Hepatic stellate cell (primary cell): ENCODE data around the gene PANK1.

Experiments
- DNase-seq: peaks from one replicate; pipeline ENCODE4 v3.0.0; 2011; ENCODE audit warnings: low spot score

The PANK1 gene

DNA sequence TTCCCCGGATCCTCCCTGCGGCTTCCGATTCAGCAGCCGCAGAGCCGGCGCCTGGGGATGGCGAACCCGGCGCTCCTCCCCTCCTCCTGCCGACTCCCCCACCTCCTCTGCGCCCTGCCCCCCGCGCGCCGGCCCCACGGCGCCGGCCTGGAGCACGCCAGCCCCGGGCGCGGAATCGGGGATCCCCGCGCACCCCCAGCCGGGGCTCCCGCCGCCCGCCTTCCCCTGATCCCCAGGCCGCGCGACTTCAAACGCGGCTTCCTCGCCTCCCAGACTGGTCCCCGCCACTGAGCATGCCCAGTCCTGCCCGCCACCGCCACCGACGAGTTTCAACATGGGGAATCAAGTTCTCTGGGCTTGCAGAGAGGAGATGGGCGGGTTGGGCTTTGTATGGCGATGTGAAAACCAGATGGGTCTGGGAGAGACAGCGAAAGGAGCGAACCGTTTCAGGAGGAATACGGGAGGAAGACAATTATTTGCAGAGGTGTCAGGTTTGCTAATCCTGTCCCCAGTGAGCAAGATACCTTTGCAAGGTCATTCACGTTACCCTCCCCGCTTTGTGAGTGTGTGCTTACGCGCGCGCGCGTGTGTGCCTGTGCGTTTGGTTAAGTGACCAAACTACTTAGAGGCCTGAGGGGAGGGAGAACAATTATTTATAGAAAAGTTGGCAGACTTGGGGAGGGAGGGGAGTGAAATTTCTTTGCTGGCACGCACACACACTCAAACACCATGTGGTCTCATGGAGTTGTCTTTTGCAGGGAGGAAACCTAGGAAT lies at the start of gene PANK1:
TSS of gene PANK1 (minus strand) at position 276 of the 775 bp plus-strand sequence. CDS start 351 bp downstream, outside the sequence.
- DNase-seq: peak; percentile 83

DNA sequence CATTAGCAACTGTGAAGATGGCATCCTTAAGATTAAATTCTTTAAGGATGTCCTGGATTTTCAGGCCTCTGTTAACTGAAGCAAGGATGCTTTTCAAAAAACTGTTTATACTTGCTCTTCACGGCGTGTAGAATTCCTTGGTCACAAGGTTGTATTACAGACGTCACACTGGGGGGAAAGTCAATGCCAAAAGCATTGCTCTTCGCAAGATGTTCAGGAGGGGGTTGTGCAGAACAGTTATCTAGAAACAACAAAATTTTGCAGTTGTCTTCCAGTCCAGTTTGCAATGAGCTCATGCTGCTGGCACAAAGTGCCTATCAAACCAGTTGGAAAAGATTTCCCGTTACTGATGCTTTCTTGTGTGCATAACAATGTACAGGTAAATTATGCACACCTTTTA lies 48.1 kb upstream of the PANK1 start:
- DNase-seq: no peak

DNA sequence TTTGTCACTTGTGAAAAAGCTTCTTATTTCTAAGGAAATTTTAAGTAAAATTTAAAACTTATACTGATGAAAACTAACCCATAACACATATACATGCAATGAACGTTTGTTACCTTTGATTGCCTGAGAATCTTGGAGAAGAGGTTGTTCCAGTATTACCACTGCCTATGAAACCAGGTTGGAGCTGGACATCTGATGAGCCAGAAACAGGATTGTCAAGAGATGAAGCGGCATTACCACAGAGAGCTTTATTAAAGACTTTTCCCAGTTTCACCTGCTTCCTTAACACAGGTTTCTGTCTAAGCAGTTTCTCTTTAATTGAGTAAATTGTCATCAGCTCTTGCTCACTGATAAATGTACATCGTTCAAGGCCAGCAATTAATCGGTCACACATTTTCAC lies 47.4 kb upstream of the PANK1 start:
- DNase-seq: no peak

DNA sequence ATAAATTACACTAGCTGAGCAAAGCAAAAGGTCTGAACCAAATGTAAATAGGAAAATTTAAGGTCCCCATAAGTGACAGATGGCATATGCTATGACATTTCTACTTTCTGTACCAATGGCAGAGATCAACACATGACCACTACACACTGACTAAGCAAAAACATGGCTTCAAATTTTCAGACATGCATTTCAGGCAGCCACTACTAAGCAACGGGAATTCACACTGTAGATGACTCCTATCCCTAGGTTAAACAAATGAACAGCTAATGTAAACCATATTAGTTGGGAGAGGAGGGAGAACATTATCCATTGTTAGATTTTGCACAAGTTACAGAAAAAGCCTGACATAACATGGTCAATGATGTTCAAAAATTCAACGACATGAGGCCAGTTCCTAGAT lies 45.0 kb upstream of the PANK1 start:
- no peak for DNase-seq

GRCh38 chr10:89685936-89686335 lies 40.9 kb upstream of the PANK1 start:
- DNase-seq: no peak

GRCh38 chr10:89684604-89685003 lies 39.6 kb upstream of the PANK1 start:
- no peak for DNase-seq

GRCh38 chr10:89683883-89684282 lies 38.8 kb upstream of the PANK1 start:
- no peak for DNase-seq

GRCh38 chr10:89679986-89680385 lies 34.9 kb upstream of the PANK1 start:
- DNase-seq: no peak

- DNase-seq: no peak
Observed at GRCh38 chr10:89677341-89677740, 32.3 kb upstream of the PANK1 start.

DNA sequence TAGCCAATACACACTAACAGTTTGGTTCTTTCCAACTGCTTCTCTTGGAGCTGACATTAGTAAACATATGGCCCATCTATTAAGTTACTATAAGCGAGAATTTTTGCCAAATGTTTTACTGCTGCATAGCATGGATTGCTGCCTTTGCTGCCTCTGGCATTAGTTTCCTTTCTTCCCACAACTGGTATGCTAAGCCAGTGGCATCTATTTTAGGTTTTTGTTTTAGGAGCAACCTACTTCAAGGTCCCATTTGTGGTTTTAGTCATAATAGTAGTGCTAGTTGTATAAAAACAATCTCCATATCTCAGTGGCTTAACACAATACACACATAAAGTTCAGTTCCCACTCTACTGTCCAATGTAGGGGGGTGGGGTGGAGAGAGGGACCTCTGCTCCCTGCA lies 25.9 kb upstream of the PANK1 start:
- DNase-seq: no peak

GRCh38 chr10:89669985-89670384 lies 24.9 kb upstream of the PANK1 start:
- no peak for DNase-seq

- no peak for DNase-seq
Observed at GRCh38 chr10:89668386-89669071, 23.5 kb upstream of the PANK1 start.

GRCh38 chr10:89666138-89666537 lies 21.1 kb upstream of the PANK1 start:
- DNase-seq: no peak

GRCh38 chr10:89665302-89665701 lies 20.3 kb upstream of the PANK1 start:
- DNase-seq: no peak

DNA sequence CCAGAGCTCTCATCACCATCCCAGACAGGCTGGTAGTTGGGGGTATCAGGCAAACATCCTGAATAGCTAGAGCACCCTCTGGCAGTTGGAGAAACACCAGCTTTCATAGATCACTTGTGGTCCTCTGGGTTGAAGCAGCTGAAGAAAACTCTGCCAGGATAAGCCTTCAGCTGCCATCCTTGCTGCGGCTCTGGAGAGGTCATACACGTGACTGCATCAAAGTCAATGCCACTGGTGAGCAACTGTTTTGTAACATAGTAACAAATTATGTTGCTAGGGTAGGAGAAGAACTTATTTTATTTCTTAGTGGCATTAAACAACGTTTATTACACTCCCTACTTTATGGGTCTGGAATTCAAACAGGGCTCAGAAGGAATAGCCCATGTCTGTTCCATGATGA lies 19.2 kb upstream of the PANK1 start:
- no peak for DNase-seq

GRCh38 chr10:89663144-89663543 lies 18.1 kb upstream of the PANK1 start:
- DNase-seq: no peak

- DNase-seq: no peak
Observed at GRCh38 chr10:89662596-89662995, 17.6 kb upstream of the PANK1 start.

GRCh38 chr10:89659143-89660131 lies 14.4 kb upstream of the PANK1 start:
- DNase-seq: peak; percentile 52

- no peak for DNase-seq
Observed at GRCh38 chr10:89657302-89657701, 12.3 kb upstream of the PANK1 start.

DNA sequence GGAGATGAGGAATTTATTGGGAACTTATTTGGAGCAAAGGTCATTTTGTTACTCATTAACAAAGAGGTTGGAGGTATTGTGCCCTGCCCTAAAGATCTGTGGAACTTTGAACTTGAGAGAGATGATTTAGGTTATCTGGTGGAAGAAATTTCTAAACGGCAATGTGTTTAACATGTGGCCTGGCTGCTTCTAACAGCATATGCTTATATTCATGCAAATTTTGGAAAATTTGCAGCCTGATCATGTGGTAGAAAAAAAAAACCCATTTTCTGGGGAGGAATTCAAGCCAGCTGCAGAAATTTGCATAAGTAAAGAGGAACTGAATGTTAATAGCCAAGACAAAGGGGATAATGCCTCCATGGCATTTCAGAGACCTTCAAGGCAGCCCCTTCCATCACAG lies 10.7 kb upstream of the PANK1 start:
- DNase-seq: no peak

- no peak for DNase-seq
Observed at GRCh38 chr10:89653410-89653869, 8.4 kb upstream of the PANK1 start.

GRCh38 chr10:89652806-89653370 lies 7.8 kb upstream of the PANK1 start:
- DNase-seq: no peak
